GM03348 (cell line): Measurements from ENCODE around the gene RCOR3.
"Not testable (repeated sequence)": the region's sequence is repeated elsewhere in the genome, so short reads cannot be mapped to it uniquely, and the experiment has no call there.

Experiments
- DNase-seq: peaks from one replicate; pipeline ENCODE4 v3.0.0; 2012; ENCODE audit warnings: low spot score

Gene RCOR3

GRCh38 chr1:211260141-211261107 lies 1.3 kb downstream of the RCOR3 start:
- DNase-seq, result peak; percentile 87

GRCh38 chr1:211261229-211261628 lies 2.1 kb downstream of the RCOR3 start:
- DNase-seq, result no peak

- DNase-seq, result not testable (repeated sequence)
These were observed 3.9 kb downstream of the RCOR3 start for GRCh38 chr1:211263022-211263421.

GRCh38 chr1:211267204-211267857 lies 8.2 kb downstream of the RCOR3 start:
- no peak for DNase-seq

GRCh38 chr1:211279340-211279739 lies 20.2 kb downstream of the RCOR3 start:
- no peak for DNase-seq

GRCh38 chr1:211280910-211281309 lies 21.7 kb downstream of the RCOR3 start:
- DNase-seq, result no peak

- no peak for DNase-seq
These were observed 22.3 kb downstream of the RCOR3 start for GRCh38 chr1:211281320-211282022.

GRCh38 chr1:211282023-211282373 lies 22.8 kb downstream of the RCOR3 start:
- no peak for DNase-seq

- DNase-seq, result no peak
These were observed 26.0 kb downstream of the RCOR3 start for GRCh38 chr1:211285196-211285595.

- DNase-seq, result no peak
These were observed 28.1 kb downstream of the RCOR3 start for GRCh38 chr1:211287218-211287617.

GRCh38 chr1:211292411-211292810 lies 33.2 kb downstream of the RCOR3 start:
- DNase-seq, result no peak

- DNase-seq, result no peak
These were observed 37.2 kb downstream of the RCOR3 start for GRCh38 chr1:211296396-211296795.

GRCh38 chr1:211305044-211305443 lies 45.9 kb downstream of the RCOR3 start:
- peak; percentile 33 for DNase-seq

GRCh38 chr1:211309617-211310016 lies 50.5 kb downstream of the RCOR3 start:
- DNase-seq, result no peak

- DNase-seq, result no peak
These were observed 54.2 kb downstream of the RCOR3 start for GRCh38 chr1:211313392-211313791.

GRCh38 chr1:211318576-211319280 lies 59.6 kb downstream of the RCOR3 start:
- no peak for DNase-seq

- DNase-seq, result no peak
These were observed 60.7 kb downstream of the RCOR3 start for GRCh38 chr1:211319892-211320291.

GRCh38 chr1:211320980-211321379 lies 61.8 kb downstream of the RCOR3 start:
- DNase-seq, result no peak

GRCh38 chr1:211321646-211322045 lies 62.5 kb downstream of the RCOR3 start:
- DNase-seq, result not testable (repeated sequence)

- peak; percentile 82 for DNase-seq
These were observed 64.2 kb downstream of the RCOR3 start for GRCh38 chr1:211323156-211324063.
